ENCODE data around the gene AJUBA.

GRCh38 chr14:22939684-22940083, 42.7 kb downstream of the AJUBA start:
- TF ChIP-seq CTCF (IDR thresholded peaks at IDR 0.05) = no peak
- no peak for TF ChIP-seq EZH2 (IDR thresholded peaks at IDR 0.05; ENCODE audit: borderline replicate concordance, insufficient read depth, low read depth, low read length, poor library complexity, severe bottlenecking)

Measured in B cell (primary cell).